AG04450 (cell line): ENCODE results near the gene CHML. TPM values are rescaled to one million over a fixed set of nuclear protein-coding genes. Genes with fewer than 3 reads are reported as not detected.

Experiments
- CTCF ChIA-PET: fragments of 300-600, 350-600 bp; formaldehyde crosslinking; extraction: SDS; loops from one replicate; lab custom pipeline; 2022; ENCODE audit warnings: antibody characterized with exemption, inconsistent platforms; lab: Charles Lee
- POLR2A ChIA-PET: fragments of 350-600 bp; formaldehyde crosslinking; extraction: SDS; loops from one replicate; lab custom pipeline; 2021; ENCODE audit warnings: antibody characterized with exemption, inconsistent platforms; lab: Yijun Ruan, JAX
- DNase-seq: peaks from one replicate; pipeline ENCODE4 v3.0.0-alpha.2; 2011; ENCODE audit warnings: low read depth, low spot score
- H3K27ac ChIP-seq: one replicate; pipeline ENCODE4 v1.5.1; 2012; ENCODE audit warnings: low read depth, low read length, control low read depth
- H3K27me3 ChIP-seq: one replicate; pipeline ENCODE4 v1.6.0; 2012; ENCODE audit warnings: low read length; ENCODE audit not compliant: control insufficient read depth, insufficient read depth
- H3K4me3 ChIP-seq: 2 replicates; pipeline ENCODE4 v1.5.1; 2011; ENCODE audit warnings: mild to moderate bottlenecking, low read depth, low read length, control low read depth
- H3K9me3 ChIP-seq: 2 replicates; pipeline ENCODE4 v1.5.1; 2012; ENCODE audit warnings: low read length; ENCODE audit not compliant: control insufficient read depth, insufficient read depth
- polyA plus RNA-seq: library from polyadenylated mRNA; depleted of rRNA; stranded (reverse); fragments of >200 nt; gene quantifications from 2 replicates; pipeline ENCODE4 v1.2.3, GENCODE V29; 2011
- TF ChIP-seq, protein P1 (sequence below): IDR thresholded peaks from 2 replicates; pipeline ENCODE4 v1.5.1; 2011; ENCODE audit warnings: low read depth, low read length, control low read depth, inconsistent platforms

Gene CHML
- polyA plus RNA-seq, 1 experiment = 17.1 TPM

DNA sequence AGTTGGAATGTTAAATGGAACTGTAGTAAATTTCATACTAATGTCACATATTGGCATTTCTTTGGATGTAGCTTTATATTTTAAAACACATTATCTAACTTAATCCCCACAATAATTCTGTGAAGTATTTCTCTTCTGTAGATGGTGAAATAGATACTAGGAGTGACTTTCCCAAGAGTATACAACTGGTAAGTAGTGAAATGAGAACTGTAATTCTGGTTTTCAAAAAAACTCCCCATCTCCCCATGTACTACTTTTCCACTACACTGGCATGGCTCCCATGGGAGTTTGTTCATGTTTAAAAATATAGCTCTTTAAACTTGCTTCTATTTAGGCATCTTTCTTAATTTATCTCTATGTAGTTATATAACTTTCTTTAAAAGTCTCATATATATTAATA lies 10.2 kb downstream of the CHML start:
- Histone ChIP-seq H3K27me3 (no peaks in the 10 kb centered on the region), H3K4me3 (no peak overlapping the region), H3K9me3 (no peaks in the 10 kb centered on the region), H3K27ac (no peak overlapping the region)
- CTCF ChIA-PET = interaction anchor here (2.1 kb wide), 1 partner anchor 19 kb away, joined by 18 read pairs; no protein-coding TSS in a partner anchor
- POLR2A ChIA-PET = no interaction called here
- no peak for DNase-seq
- TF ChIP-seq, protein P1, sequence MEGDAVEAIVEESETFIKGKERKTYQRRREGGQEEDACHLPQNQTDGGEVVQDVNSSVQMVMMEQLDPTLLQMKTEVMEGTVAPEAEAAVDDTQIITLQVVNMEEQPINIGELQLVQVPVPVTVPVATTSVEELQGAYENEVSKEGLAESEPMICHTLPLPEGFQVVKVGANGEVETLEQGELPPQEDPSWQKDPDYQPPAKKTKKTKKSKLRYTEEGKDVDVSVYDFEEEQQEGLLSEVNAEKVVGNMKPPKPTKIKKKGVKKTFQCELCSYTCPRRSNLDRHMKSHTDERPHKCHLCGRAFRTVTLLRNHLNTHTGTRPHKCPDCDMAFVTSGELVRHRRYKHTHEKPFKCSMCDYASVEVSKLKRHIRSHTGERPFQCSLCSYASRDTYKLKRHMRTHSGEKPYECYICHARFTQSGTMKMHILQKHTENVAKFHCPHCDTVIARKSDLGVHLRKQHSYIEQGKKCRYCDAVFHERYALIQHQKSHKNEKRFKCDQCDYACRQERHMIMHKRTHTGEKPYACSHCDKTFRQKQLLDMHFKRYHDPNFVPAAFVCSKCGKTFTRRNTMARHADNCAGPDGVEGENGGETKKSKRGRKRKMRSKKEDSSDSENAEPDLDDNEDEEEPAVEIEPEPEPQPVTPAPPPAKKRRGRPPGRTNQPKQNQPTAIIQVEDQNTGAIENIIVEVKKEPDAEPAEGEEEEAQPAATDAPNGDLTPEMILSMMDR = no peak

DNA sequence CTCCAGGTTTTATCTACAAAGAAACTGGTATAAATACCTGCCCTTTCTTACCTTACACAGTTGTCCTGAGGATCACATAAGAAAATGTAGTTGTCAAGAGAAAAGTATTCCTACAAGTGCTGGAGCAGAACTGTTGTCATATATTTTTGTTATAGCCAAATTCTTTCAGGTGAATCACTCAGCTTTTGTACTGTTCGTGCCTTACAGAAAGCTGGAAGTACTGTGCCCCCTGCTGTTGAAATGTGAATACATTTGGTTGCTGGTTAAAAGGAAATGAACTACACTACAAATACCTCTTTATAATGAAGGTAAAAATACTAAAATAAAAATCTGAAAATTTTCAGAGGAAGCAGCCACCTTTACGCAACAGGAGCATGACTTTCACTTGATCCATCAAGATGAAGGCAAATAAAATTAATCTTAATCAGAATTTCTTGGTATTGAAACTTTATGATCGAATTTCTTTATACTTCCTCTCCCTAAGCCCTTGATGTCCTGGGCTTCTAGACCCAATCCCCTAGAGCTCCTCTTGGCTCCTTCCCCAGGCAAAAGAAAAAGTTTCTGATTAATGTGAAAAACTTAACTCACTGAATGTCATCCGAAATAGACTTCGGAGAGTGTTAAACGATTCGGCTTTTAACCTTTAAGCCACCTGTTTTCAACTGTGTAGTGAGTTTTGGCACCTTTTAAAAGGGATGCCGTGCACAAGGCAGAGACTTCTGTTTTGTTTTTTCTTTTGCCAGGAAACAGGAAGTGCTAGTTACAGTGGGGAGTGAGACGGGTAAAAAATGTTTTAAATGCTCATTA lies 12.5 kb downstream of the CHML start:
- POLR2A ChIA-PET = interaction anchor here (0.5 kb wide), 1 partner anchor 13 kb away, joined by 4 read pairs; no protein-coding TSS in a partner anchor
- peak; percentile 46 for DNase-seq

DNA sequence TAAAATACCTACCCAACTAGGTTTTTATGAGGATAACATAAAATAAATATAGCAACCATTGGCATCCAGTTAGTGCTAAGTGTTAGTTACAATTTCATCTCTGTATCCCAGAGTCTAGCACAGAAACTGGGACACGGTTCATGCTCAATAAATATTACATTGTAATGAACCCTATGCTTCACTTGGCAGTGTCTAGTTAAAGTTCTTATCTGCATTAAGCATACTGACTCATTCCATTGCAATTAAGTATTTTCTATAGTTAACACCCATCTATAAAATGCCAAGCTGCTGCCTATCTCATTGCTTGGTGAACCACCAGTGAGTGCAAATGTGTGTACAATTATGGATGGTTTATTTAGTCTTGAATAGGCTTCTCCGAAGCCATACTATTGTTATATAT lies 15.2 kb downstream of the CHML start:
- no peaks in the 10 kb centered on the region for H3K27me3 ChIP-seq
- DNase-seq = no peak
- TF ChIP-seq, protein P1 = no peak
- H3K9me3 ChIP-seq = no peaks in the 10 kb centered on the region
- H3K4me3 ChIP-seq = no peak overlapping the region
- CTCF ChIA-PET = interaction anchor here (8.5 kb wide), 1 partner anchor 14 kb away, joined by 103 read pairs; no protein-coding TSS in a partner anchor
- no peak overlapping the region for H3K27ac ChIP-seq
- POLR2A ChIA-PET = no interaction called here

More for the DNA sequence above, 12.5 kb downstream of the CHML start:
- Histone ChIP-seq H3K4me3 (no peak overlapping the region), H3K27me3 (no peaks in the 10 kb centered on the region), H3K27ac (no peak overlapping the region), H3K9me3 (no peaks in the 10 kb centered on the region)
- TF ChIP-seq, protein P1 = peak; percentile 79
- CTCF ChIA-PET = interaction anchor here (0.6 to 8.5 kb wide), 23 partner anchors 8 to 735 kb away, joined by 3 to 103 read pairs (median 4); partner anchors contain the start of genes CHML, KMO and OPN3

DNA sequence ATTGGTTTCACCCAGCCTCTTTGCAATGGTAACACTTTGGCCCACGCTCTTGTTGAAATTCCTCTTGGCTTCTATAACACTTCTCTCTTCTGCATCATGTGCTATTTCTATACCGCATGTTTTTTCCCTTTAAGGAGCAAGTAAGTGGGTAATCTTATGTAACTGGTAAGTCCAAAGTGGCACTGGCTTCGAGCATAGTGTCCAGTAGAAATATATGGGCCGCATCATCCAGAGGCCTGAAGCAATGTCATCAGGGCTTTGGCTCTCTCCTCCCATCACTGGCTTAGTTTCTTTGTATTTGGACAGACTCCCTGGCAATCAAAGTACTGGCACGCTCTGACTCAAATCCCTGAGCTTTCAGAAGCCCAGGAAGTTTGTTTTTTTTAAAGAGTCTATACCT lies 17.5 kb downstream of the CHML start:
- ChIA-PET CTCF (interaction anchor here (8.5 kb wide), 1 partner anchor 12 kb away, joined by 103 read pairs; no protein-coding TSS in a partner anchor), POLR2A (no interaction called here)
- Histone ChIP-seq H3K9me3 (no peaks in the 10 kb centered on the region), H3K27me3 (no peaks in the 10 kb centered on the region), H3K27ac (no peak overlapping the region), H3K4me3 (no peak overlapping the region)
- TF ChIP-seq, protein P1 = no peak
- DNase-seq = no peak

DNA sequence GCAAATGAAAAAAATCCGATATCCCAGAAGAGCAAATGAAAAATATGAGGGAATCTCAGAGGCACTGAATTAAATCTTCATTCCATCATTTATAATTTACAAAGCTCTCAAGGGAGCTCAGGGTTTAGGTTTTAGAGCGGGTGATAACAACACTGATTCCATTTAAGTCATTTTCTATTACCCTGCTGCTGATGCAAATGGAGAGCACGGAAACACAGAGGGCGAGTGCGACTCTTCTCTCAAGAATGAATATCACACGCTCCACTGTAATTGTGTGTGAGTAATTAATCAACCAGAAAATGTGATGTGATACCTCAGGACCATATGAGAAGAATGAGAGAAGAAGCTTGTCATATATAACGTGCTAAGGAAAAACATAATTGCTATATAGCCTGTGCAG lies 22.7 kb downstream of the CHML start:
- H3K9me3 ChIP-seq = no peaks in the 10 kb centered on the region
- H3K4me3 ChIP-seq = no peak overlapping the region
- CTCF ChIA-PET = interaction anchor here (1.9 kb wide), 1 partner anchor 10 kb away, joined by 11 read pairs; no protein-coding TSS in a partner anchor
- H3K27ac ChIP-seq = no peak overlapping the region
- DNase-seq = no peak
- POLR2A ChIA-PET = no interaction called here
- H3K27me3 ChIP-seq = no peaks in the 10 kb centered on the region
- TF ChIP-seq, protein P1 = no peak
